ENCODE results near the gene ITPR3.

DNA sequence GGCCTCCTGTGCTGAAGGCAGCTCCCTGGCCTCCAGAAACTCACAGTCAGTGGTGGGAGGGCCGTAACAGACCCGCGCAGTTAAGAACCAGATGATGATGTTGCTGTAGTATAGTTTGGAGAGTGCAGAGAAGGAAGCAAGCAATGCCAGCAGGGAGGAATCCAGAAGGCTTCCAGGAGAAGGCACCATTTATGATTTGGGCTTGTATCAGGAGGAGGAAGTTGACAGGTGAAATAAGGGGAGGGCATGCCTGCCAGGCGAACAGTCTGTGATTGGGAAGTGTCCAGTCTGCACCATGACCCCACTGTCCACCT, 27.8 kb upstream of the ITPR3 start:
- TF ChIP-seq, protein P1, sequence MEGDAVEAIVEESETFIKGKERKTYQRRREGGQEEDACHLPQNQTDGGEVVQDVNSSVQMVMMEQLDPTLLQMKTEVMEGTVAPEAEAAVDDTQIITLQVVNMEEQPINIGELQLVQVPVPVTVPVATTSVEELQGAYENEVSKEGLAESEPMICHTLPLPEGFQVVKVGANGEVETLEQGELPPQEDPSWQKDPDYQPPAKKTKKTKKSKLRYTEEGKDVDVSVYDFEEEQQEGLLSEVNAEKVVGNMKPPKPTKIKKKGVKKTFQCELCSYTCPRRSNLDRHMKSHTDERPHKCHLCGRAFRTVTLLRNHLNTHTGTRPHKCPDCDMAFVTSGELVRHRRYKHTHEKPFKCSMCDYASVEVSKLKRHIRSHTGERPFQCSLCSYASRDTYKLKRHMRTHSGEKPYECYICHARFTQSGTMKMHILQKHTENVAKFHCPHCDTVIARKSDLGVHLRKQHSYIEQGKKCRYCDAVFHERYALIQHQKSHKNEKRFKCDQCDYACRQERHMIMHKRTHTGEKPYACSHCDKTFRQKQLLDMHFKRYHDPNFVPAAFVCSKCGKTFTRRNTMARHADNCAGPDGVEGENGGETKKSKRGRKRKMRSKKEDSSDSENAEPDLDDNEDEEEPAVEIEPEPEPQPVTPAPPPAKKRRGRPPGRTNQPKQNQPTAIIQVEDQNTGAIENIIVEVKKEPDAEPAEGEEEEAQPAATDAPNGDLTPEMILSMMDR (conservative IDR thresholded peaks at IDR 0.05), result no peak
- TF ChIP-seq ZFX (IDR thresholded peaks at IDR 0.05), result no peak

Measured in C4-2B (cell line).